HEK293 (cell line): ENCODE data around the gene ADAMTS2.

ENCODE experiments used
- CTCF ChIP-seq: fragments of 450-650 bp; formaldehyde crosslinking; IDR thresholded peaks from 2 replicates; pipeline ENCODE4 v1.5.1; 2016; ENCODE audit warnings: missing biosample characterization, missing genetic modification characterization
- GLI2 ChIP-seq: fragments of 450-650 bp; formaldehyde crosslinking; IDR thresholded peaks from 2 replicates; pipeline ENCODE4; 2017; ENCODE audit warnings: missing biosample characterization, missing genetic modification characterization, low read depth, borderline replicate concordance
- KLF9 ChIP-seq: fragments of 450-650 bp; formaldehyde crosslinking; IDR thresholded peaks from 2 replicates; pipeline ENCODE4 v1.5.1; 2016; ENCODE audit warnings: missing biosample characterization, missing genetic modification characterization, low read depth
- PRDM10 ChIP-seq: fragments of 450-650 bp; formaldehyde crosslinking; IDR thresholded peaks from 2 replicates; pipeline ENCODE4 v1.5.1; 2016; ENCODE audit warnings: missing biosample characterization, missing genetic modification characterization
- ZBTB7A ChIP-seq: fragments of 450-650 bp; formaldehyde crosslinking; IDR thresholded peaks from 2 replicates; pipeline ENCODE4 v1.5.1; 2016; ENCODE audit warnings: low read depth, missing biosample characterization, missing genetic modification characterization
- ZEB2 ChIP-seq: fragments of 450-650 bp; formaldehyde crosslinking; IDR thresholded peaks from 2 replicates; pipeline ENCODE4 v1.5.1; 2016; ENCODE audit warnings: missing biosample characterization, missing genetic modification characterization
- ZNF555 ChIP-seq: fragments of 450-650 bp; formaldehyde crosslinking; conservative IDR thresholded peaks from 2 replicates; pipeline ENCODE4 v1.5.1; 2017; ENCODE audit warnings: missing biosample characterization, mild to moderate bottlenecking, missing genetic modification characterization, inconsistent platforms
- ZNF654 ChIP-seq: fragments of 450-650 bp; formaldehyde crosslinking; IDR thresholded peaks from 2 replicates; pipeline ENCODE4 v1.5.1; 2016; ENCODE audit warnings: low read depth, missing biosample characterization, missing genetic modification characterization
- ZSCAN30 ChIP-seq: fragments of 450-650 bp; IDR thresholded peaks from 2 replicates; pipeline ENCODE4 v1.5.1; 2018; ENCODE audit warnings: missing biosample characterization, mild to moderate bottlenecking, missing genetic modification characterization, moderate library complexity

- no peak for TF ChIP-seq CTCF
- TF ChIP-seq ZNF654 (tag by site-specific recombination): no peak
- TF ChIP-seq ZEB2: no peak
- no peak for TF ChIP-seq PRDM10
- TF ChIP-seq ZBTB7A (tag by site-specific recombination): no peak
- no peak for TF ChIP-seq GLI2 (tag by site-specific recombination)
- no peak for TF ChIP-seq ZSCAN30
- TF ChIP-seq ZNF555: no peak
- no peak for TF ChIP-seq KLF9 (tag by site-specific recombination)
These were observed 11.8 kb upstream of the ADAMTS2 start for GRCh38 chr5:179357031-179357430.
